ENCODE data around the gene BUB3. TPM values are rescaled to one million over a fixed set of nuclear protein-coding genes. Genes with fewer than 3 reads are reported as not detected.

BUB3 gene
- polyA plus RNA-seq, 6 donors from 2014 or later, result 135 to 244 (median 163) TPM

GRCh38 chr10:123205041-123205440, 50.8 kb downstream of the BUB3 start:
- no peak for ATAC-seq (ENCODE audit: low read depth in 2 of 2)
- Mint-ChIP-seq H3K27ac (peak overlapping the region in 1 of 6 donors; percentile 54), H3K4me3 (no peak overlapping the region), H3K9me3 (peaks cover 0 to 20% (median 18%) of the 10 kb centered on the region in 7 donors), H3K4me1 (peaks cover 21 to 35% (median 28%) of the 10 kb centered on the region in 3 donors), H3K27me3 (no peaks in the 10 kb centered on the region), H3K36me3 (peaks cover 10 to 29% of the 10 kb centered on the region in 2 donors)
- no peak for DNase-seq

- no peak for ATAC-seq (ENCODE audit: low read depth in 2 of 2)
- Mint-ChIP-seq H3K27ac (no peak overlapping the region), H3K9me3 (peaks cover 4 to 31% (median 25%) of the 10 kb centered on the region in 7 donors), H3K4me1 (no peaks in the 10 kb centered on the region), H3K4me3 (no peak overlapping the region), H3K27me3 (no peaks in the 10 kb centered on the region), H3K36me3 (peaks cover 27 to 28% of the 10 kb centered on the region in 2 donors)
- DNase-seq, result no peak
Observed at GRCh38 chr10:123212063-123212462, 57.9 kb downstream of the BUB3 start.

- peaks cover 27% of the 10 kb centered on the region in 2 donors for H3K36me3 Mint-ChIP-seq
- no peak for ATAC-seq (ENCODE audit: low read depth in 2 of 2)
- no peak overlapping the region for H3K27ac Mint-ChIP-seq
- no peak overlapping the region for H3K4me3 Mint-ChIP-seq
- peaks cover 4 to 31% (median 22%) of the 10 kb centered on the region in 7 donors for H3K9me3 Mint-ChIP-seq
- H3K27me3 Mint-ChIP-seq, result no peaks in the 10 kb centered on the region
- no peak for DNase-seq
- no peaks in the 10 kb centered on the region for H3K4me1 Mint-ChIP-seq
Observed at GRCh38 chr10:123212640-123213039, 58.4 kb downstream of the BUB3 start.

GRCh38 chr10:123213192-123213591, 59.0 kb downstream of the BUB3 start:
- Mint-ChIP-seq H3K27ac (no peak overlapping the region), H3K27me3 (no peaks in the 10 kb centered on the region), H3K4me3 (no peak overlapping the region), H3K9me3 (peaks cover 4 to 25% (median 17%) of the 10 kb centered on the region in 7 donors), H3K4me1 (no peaks in the 10 kb centered on the region), H3K36me3 (peaks cover 21 to 22% of the 10 kb centered on the region in 2 donors)
- no peak for DNase-seq
- no peak for ATAC-seq (ENCODE audit: low read depth in 2 of 2)

Other genes starting within 250 kb of the BUB3 start
- gene FAM24A, start 243.8 kb upstream of the BUB3 start, polyA plus RNA-seq (ENCODE audit: low read depth in 6 of 6), result not detected
- 10 to 100 TPM in 1 of 6 donors, 1 to 10 TPM in 5; 3.4 to 12.5 (median 7.6) TPM for gene C10orf88, start 200.2 kb upstream of the BUB3 start, polyA plus RNA-seq (ENCODE audit: low read depth in 6 of 6)
- gene PSTK, start 174.0 kb upstream of the BUB3 start, polyA plus RNA-seq (ENCODE audit: low read depth in 6 of 6), result 1 to 10 TPM; 3.5 to 7.8 (median 6.7) TPM
- 10 to 100 TPM; 12.1 to 18.7 (median 16.0) TPM for gene IKZF5, start 145.6 kb upstream of the BUB3 start, polyA plus RNA-seq (ENCODE audit: low read depth in 6 of 6)
- 10 to 100 TPM; 18.4 to 28.6 (median 25.1) TPM for gene ACADSB, start 145.4 kb upstream of the BUB3 start, polyA plus RNA-seq (ENCODE audit: low read depth in 6 of 6)
- not detected for gene HMX3, start 18.4 kb upstream of the BUB3 start, polyA plus RNA-seq (ENCODE audit: low read depth in 6 of 6)
- gene HMX2, start 6.3 kb upstream of the BUB3 start, polyA plus RNA-seq (ENCODE audit: low read depth in 6 of 6), result not detected

Measured in naive B cell (primary cell).